Prostate gland (tissue), 2 donors: ENCODE data around the gene SLC2A4. TPM values are rescaled to one million over a fixed set of nuclear protein-coding genes. Genes with fewer than 3 reads are reported as not detected.
A peak's percentile ranks its signal among the peaks of the same experiment; 100 is the strongest.

ENCODE experiments used
- DNase-seq: peaks from one replicate; pipeline ENCODE4 v3.0.0-alpha.2; 2019; ENCODE audit warnings: low spot score
- H3K27ac ChIP-seq, 2 donors: fragments of 200-600 bp; sonication (generic); 2 replicates each; pipeline ENCODE4 v1.5.1; 2017 to 2019
- H3K27me3 ChIP-seq: fragments of 200-600 bp; sonication (generic); replicated peaks from 2 replicates; pipeline ENCODE4 v1.5.1; 2019; ENCODE audit not compliant: insufficient read depth
- H3K36me3 ChIP-seq, 2 donors: fragments of 200-600 bp; sonication (generic); 1 replicate in 1 of 2; 2 replicates in 1 of 2; pipeline versions ENCODE4 v1.5.1 to v1.8.1; 2017 to 2019
- H3K4me1 ChIP-seq: fragments of 200-600 bp; sonication (generic); replicated peaks from 2 replicates; pipeline ENCODE4 v1.5.1; 2019
- H3K4me3 ChIP-seq, 2 donors: fragments of 200-600 bp; sonication (generic); 2 replicates each; pipeline ENCODE4 v1.5.1; 2017 to 2019
- H3K9me3 ChIP-seq: fragments of 200-600 bp; sonication (generic); 2 replicates; pipeline ENCODE4 v1.5.1; 2017
- POLR2A ChIP-seq: fragments of 450-650 bp; IDR thresholded peaks from one replicate; pipeline ENCODE4 v1.6.1; 2016; ENCODE audit warnings: antibody characterized with exemption, mild to moderate bottlenecking
- POLR2AphosphoS5 ChIP-seq: sonication (generic); formaldehyde crosslinking; IDR thresholded peaks from one replicate; pipeline ENCODE4 v1.6.1; 2017; ENCODE audit warnings: antibody characterized with exemption
- WGBS: methylation state at CpG from one replicate; pipeline ENCODE4 v1.1.5; 2018; 5-methylcytosine and 5-hydroxymethylcytosine counted together
- intact Hi-C: fragments of 100-400 bp; cut with DNase I; formaldehyde crosslinking; loops from one replicate; pipeline ENCODE4 v1.14.2; 2022
- total RNA-seq, 2 donors: library from RNA; depleted of rRNA; stranded (reverse); fragments of >200 nt; gene quantifications; one replicate each; pipeline ENCODE4 v1.1.0, GENCODE V29; 2016
- TF ChIP-seq, protein P1 (sequence below), 4 experiments: fragments of 200-600 bp in 2 of 4; fragments of 450-650 bp in 2 of 4; sonication (generic) in 2 of 4; IDR thresholded peaks; 1 replicate in 3 of 4; 2 replicates in 1 of 4; pipeline ENCODE4 v1.5.1; 2016 to 2019; ENCODE audit warnings: antibody characterized with exemption in 4 of 4, mild to moderate bottlenecking in 2 of 4, moderate library complexity in 2 of 4

The SLC2A4 gene
- 10 to 100 TPM; 13.8 to 27.4 TPM for total RNA-seq

DNA sequence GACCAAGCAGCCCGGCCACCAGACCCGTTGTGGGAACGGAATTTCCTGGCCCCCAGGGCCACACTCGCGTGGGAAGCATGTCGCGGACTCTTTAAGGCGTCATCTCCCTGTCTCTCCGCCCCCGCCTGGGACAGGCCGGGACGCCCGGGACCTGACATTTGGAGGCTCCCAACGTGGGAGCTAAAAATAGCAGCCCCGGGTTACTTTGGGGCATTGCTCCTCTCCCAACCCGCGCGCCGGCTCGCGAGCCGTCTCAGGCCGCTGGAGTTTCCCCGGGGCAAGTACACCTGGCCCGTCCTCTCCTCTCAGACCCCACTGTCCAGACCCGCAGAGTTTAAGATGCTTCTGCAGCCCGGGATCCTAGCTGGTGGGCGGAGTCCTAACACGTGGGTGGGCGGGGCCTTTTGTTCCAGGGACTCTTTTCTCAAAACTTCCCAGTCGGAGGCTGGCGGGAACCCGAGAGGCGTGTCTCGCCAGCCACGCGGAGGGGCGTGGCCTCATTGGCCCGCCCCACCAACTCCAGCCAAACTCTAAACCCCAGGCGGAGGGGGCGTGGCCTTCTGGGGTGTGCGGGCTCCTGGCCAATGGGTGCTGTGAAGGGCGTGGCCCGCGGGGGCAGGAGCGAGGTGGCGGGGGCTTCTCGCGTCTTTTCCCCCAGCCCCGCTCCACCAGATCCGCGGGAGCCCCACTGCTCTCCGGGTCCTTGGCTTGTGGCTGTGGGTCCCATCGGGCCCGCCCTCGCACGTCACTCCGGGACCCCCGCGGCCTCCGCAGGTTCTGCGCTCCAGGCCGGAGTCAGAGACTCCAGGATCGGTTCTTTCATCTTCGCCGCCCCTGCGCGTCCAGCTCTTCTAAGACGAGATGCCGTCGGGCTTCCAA lies at the start of gene SLC2A4:
TSS of gene SLC2A4 (plus strand) at position 645 of the 879 bp plus-strand sequence. CDS start at position 862, 217 bp downstream.
- peak; percentile 96 for DNase-seq
- under 1% methylated on average over 58 of the region's 71 CpGs for WGBS
- H3K4me1 ChIP-seq: peaks cover 9% of the 10 kb centered on the region

DNA sequence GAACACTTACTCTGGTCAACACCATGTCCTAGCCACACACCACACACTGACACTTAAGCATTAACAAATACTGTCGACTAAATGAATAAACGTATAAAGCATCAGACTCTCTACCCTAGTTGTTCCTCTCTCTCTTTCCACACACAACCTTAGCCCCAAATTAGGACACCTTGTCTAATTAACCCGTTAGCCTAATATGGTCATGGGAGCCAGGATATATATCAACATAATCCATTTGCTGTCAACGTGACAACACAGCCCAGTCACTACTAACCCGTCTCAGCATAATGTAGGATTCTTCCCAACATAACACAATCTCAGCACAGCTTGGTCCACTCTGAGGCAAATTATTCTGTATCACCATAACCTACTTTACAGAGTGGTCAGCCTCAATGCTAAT lies 49.4 kb upstream of the SLC2A4 start:
- Histone ChIP-seq H3K27me3 (no peaks in the 10 kb centered on the region), H3K36me3 (peaks cover 0 to 15% of the 10 kb centered on the region in 2 donors), H3K4me1 (peaks cover 17% of the 10 kb centered on the region), H3K4me3 (peak overlapping the region in 1 of 2 donors; percentile 95), H3K27ac (peak overlapping the region in 1 of 2 donors; percentile 99), H3K9me3 (no peaks in the 10 kb centered on the region)
- TF ChIP-seq, protein P1, sequence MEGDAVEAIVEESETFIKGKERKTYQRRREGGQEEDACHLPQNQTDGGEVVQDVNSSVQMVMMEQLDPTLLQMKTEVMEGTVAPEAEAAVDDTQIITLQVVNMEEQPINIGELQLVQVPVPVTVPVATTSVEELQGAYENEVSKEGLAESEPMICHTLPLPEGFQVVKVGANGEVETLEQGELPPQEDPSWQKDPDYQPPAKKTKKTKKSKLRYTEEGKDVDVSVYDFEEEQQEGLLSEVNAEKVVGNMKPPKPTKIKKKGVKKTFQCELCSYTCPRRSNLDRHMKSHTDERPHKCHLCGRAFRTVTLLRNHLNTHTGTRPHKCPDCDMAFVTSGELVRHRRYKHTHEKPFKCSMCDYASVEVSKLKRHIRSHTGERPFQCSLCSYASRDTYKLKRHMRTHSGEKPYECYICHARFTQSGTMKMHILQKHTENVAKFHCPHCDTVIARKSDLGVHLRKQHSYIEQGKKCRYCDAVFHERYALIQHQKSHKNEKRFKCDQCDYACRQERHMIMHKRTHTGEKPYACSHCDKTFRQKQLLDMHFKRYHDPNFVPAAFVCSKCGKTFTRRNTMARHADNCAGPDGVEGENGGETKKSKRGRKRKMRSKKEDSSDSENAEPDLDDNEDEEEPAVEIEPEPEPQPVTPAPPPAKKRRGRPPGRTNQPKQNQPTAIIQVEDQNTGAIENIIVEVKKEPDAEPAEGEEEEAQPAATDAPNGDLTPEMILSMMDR (IDR thresholded peaks at IDR 0.05): no peak
- TF ChIP-seq POLR2AphosphoS5: no peak
- 73% methylated on average over 5 of the region's 5 CpGs for WGBS
- DNase-seq: no peak
- intact Hi-C loops: loop anchor here (10.0 kb wide), 1 partner anchor 603 kb away; the partner anchor contains the start of gene KDM6B

More for the DNA sequence above, at the start of gene SLC2A4:
- Histone ChIP-seq H3K9me3 (no peaks in the 10 kb centered on the region), H3K27me3 (no peaks in the 10 kb centered on the region), H3K36me3 (no peaks in the 10 kb centered on the region), H3K4me3 (peak within 1 kb of the TSS; percentile 34 to 41), H3K27ac (peak within 1 kb of the TSS; percentile 77)
- intact Hi-C loops: loop anchor here (2.0 to 10.0 kb wide), 2 partner anchors 29 to 237 kb away; partner anchors contain the start of genes ELP5 and SLC16A11
- TF ChIP-seq, protein P1 (IDR thresholded peaks at IDR 0.05): peak in 2 of 4 experiments; percentile 25 to 27
- TF ChIP-seq POLR2AphosphoS5: peak; percentile 87
- peak; percentile 62 for TF ChIP-seq POLR2A

DNA sequence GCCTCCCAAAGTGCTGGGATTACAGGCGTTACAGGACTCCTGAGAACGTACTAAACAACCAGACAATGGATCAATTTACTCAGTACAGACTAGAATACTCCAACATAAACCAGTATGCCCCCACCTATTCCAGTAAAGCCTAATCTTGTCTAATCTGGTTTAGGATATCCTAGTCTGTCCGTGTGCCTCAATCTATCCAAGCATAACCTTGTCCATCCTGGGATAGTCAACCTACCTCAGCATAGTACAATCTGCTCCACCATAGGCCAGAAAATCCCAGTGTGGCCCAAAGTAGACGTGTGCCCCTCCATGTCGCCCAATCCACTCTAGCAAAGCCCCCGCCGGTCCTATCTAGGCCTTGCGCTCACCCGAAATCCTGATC lies 47.8 kb upstream of the SLC2A4 start:
- Histone ChIP-seq H3K36me3 (peaks cover 0 to 11% of the 10 kb centered on the region in 2 donors), H3K9me3 (no peaks in the 10 kb centered on the region), H3K27me3 (no peaks in the 10 kb centered on the region), H3K4me1 (peaks cover 13% of the 10 kb centered on the region), H3K4me3 (peak overlapping the region; percentile 95), H3K27ac (peak overlapping the region; percentile 96 to 99)
- WGBS: 3% methylated on average over 9 of the region's 9 CpGs
- TF ChIP-seq, protein P1 (IDR thresholded peaks at IDR 0.05): no peak
- no peak for TF ChIP-seq POLR2A
- TF ChIP-seq POLR2AphosphoS5: no peak
- DNase-seq: no peak
- intact Hi-C loops: loop anchor here (10.0 kb wide), 1 partner anchor 601 kb away; the partner anchor contains the start of gene KDM6B

DNA sequence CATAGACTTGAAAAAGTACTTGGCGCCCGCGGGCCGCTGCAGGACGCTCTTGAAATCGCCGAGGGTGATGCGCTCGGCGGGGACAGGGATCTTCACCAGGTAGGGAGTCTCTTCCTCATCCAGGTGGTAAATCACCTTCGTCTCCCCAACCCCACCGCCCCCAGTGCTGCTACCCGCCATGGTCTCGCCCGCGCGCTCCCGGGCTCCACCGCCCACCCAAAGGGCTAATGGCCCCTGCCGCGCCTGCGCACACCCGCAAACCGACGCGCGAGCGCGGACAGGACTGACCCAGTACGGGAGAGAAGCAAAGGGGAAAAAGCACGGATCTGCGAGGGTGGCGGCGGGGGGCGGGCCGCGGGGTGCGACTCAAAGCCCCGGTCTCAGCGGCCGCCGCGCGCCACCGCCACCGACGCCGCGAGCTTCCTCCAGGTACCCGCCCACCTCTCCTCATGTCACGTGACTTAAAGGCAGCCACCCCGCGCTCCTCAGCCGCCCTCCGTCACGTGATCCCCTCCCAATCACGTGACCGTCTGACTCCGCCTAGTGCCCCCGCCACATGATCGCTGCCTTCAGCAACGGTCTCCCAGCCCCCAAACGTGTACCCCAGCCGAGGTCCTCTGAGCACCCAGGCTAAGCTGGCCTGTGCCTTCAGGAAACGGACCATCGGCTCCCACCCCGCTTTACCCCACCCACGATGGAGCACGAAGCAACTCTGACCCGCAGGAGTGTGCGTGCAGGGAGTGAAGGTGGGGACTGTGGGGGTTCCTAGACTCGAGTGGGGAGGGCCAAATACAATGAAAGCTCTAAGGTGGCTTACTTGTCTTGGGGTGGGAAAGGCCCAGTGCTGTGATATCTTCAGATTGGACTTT lies 47.2 kb upstream of the SLC2A4 start, which contains the start of gene DVL2:
TSS of gene DVL2 (minus strand) at position 435 of the 869 bp plus-strand sequence. CDS start at position 180, 255 bp downstream.
- intact Hi-C loops: loop anchor here (10.0 kb wide), 1 partner anchor 600 kb away; the partner anchor contains the start of gene KDM6B
- Histone ChIP-seq H3K27me3 (no peaks in the 10 kb centered on the region), H3K4me1 (peaks cover 7% of the 10 kb centered on the region), H3K4me3 (peak within 1 kb of the TSS; percentile 95), H3K36me3 (peaks cover 0 to 8% of the 10 kb centered on the region in 2 donors), H3K9me3 (no peaks in the 10 kb centered on the region), H3K27ac (peak within 1 kb of the TSS; percentile 96 to 99)
- TF ChIP-seq, protein P1 (IDR thresholded peaks at IDR 0.05): peak in 1 of 4 experiments; percentile 39
- peak; percentile 97 for TF ChIP-seq POLR2AphosphoS5
- TF ChIP-seq POLR2A: peak; percentile 96
- DNase-seq: peak; percentile 96
- under 1% methylated on average over 68 of the region's 72 CpGs for WGBS
